HUES48 (cell line): ENCODE data around the gene SELENOI.

Experiments used
- H3K27ac ChIP-seq: one replicate; pipeline ENCODE4 v1.7.0; 2013; ENCODE audit warnings: low read depth, low read length, inconsistent platforms
- H3K27me3 ChIP-seq: 2 replicates; pipeline ENCODE4 v1.6.1; 2013; ENCODE audit warnings: mild to moderate bottlenecking, low read length; ENCODE audit not compliant: control insufficient read depth, insufficient read depth
- H3K36me3 ChIP-seq: 2 replicates; pipeline ENCODE4 v1.6.1; 2013; ENCODE audit warnings: low read length; ENCODE audit not compliant: control insufficient read depth, insufficient read depth
- H3K4me1 ChIP-seq: 2 replicates; pipeline ENCODE4 v1.6.1; 2013; ENCODE audit warnings: mild to moderate bottlenecking, low read length; ENCODE audit not compliant: control insufficient read depth, insufficient read depth
- H3K4me3 ChIP-seq: 2 replicates; pipeline ENCODE4 v1.5.1; 2013; ENCODE audit warnings: mild to moderate bottlenecking, low read depth, low read length
- H3K9ac ChIP-seq: 2 replicates; pipeline ENCODE4 v1.6.1; 2013; ENCODE audit warnings: mild to moderate bottlenecking, low read depth, low read length, moderate library complexity
- H3K9me3 ChIP-seq: 2 replicates; pipeline ENCODE4 v1.6.1; 2013; ENCODE audit warnings: low read length; ENCODE audit not compliant: control insufficient read depth, insufficient read depth

The SELENOI gene

DNA sequence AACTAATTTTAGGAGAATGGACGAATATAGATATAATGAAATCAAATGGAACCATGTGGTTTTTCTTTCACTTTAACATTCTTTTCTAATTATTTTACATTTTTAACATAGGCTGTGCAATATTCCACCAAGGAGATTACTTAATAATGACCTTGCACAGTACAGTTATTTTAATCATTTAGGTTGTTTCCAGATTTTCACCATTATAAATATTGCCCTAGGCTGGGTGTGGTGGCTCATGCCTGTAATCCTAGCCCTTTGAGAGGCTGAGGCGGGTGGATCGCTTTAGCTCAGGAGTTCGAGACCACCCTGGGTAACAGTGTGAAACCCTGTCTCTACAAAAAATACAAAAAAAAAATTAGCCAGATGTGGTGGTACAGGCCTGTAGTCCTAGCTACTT lies 41.2 kb downstream of the SELENOI start:
- Histone ChIP-seq H3K27ac (no peak overlapping the region), H3K4me3 (no peak overlapping the region), H3K9me3 (no peaks in the 10 kb centered on the region), H3K27me3 (no peaks in the 10 kb centered on the region), H3K4me1 (no peaks in the 10 kb centered on the region), H3K9ac (no peak overlapping the region), H3K36me3 (peaks cover 84% of the 10 kb centered on the region)

DNA sequence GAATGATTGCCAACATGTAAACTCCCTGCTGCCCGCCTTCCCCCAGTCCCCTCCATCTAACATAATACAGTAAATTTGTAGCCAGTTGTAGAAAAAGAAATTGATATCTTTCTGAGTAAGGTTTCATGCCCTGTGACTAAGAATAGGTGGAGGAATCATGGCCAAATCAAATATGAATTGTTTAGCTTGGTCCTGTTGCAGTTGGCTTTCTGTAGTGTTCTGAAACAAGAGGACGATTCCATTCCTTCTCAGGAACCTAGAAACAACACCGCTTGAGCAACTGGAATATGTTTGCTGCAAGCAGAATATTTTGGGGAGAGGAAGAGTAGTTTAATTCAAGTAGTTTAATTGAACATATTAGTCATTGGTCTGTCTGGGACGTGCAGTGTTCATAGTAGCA lies 48.8 kb downstream of the SELENOI start:
- Histone ChIP-seq H3K4me3 (no peak overlapping the region), H3K36me3 (peaks cover 33% of the 10 kb centered on the region), H3K9me3 (no peaks in the 10 kb centered on the region), H3K27ac (no peak overlapping the region), H3K27me3 (no peaks in the 10 kb centered on the region), H3K9ac (no peak overlapping the region), H3K4me1 (no peaks in the 10 kb centered on the region)

DNA sequence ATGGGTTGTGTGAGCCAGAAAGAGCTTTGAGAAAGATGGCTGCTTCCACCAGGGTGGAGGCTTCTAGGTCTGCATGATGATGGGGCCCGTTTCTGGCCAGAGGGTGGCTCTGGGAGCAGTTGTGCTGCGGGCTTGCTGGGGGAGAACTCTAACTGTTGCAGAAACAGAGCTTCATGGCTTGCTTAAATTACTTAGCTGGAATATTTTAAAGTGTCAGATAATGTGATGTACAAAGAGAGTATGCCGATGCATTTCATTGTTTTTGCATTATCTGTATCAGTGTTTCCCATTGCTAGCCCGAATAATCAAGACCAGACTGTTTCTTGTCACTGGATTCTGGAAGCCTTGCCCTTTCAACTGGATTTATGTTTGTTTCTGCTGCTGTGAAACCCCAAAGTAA lies 49.5 kb downstream of the SELENOI start:
- Histone ChIP-seq H3K36me3 (peaks cover 26% of the 10 kb centered on the region), H3K9ac (no peak overlapping the region), H3K27ac (no peak overlapping the region), H3K9me3 (no peaks in the 10 kb centered on the region), H3K4me1 (no peaks in the 10 kb centered on the region), H3K27me3 (no peaks in the 10 kb centered on the region), H3K4me3 (no peak overlapping the region)

DNA sequence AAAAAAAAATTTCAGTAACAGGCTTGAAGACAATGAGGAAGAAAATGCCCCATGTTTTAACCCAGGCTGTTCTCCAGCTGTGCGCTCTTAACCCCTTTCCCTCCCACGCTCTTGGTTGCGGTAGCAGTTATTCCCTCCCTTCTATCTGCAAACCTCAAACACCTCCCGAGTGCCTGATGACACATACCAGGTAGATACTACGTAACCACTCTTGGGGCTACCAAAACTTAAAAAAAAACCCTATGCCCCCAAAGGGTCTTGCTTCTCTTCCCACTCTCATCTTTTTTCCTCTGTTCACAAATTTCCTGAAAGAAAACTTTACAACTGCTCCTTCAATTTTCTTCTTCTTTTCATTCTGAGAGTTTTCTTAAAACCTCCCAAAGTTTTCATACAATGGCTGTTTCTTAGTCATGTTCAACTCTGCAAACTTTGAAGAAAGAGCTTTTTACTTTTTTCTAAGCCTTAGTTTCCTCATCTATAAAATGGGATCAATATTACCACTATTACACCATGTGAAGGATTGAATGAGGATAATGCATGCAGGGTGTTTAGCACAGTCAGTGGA lies 50.9 kb downstream of the SELENOI start:
- Histone ChIP-seq H3K4me3 (no peak overlapping the region), H3K27ac (no peak overlapping the region)

DNA sequence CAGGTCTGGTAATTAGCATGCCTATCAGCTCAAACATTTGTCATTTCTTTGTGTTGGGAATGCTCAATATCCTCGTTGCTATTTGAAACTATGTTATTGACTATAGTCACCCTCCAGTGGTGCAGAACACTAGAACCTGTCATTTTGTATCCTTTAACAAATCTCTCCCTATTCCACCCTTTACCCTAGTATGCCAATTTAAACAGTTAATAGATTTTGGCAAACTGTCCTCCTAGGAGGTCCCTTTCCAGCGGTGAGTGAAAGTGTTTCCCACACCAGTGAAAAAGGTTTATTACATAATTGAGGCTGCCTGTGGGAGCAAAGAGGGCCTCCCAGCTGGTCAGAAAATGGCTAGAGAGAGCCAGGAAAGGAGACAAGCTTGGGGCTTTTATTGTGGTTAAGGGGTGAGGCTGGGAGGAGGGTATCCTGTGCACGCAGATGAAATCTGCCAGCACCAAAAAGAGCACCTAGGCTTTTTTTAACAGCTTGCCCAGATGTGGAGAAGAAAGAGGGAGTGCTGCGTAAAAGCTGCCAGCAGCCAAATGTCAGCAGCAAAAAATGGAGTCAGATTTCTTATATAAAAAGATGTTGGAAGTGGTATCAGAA lies 53.9 kb downstream of the SELENOI start:
- no peak overlapping the region for H3K27ac ChIP-seq
- H3K9ac ChIP-seq, result no peak overlapping the region
- peaks cover 4% of the 10 kb centered on the region; the same call in 1 of the 2 replicates for H3K4me1 ChIP-seq
- no peaks in the 10 kb centered on the region for H3K27me3 ChIP-seq
- no peaks in the 10 kb centered on the region for H3K9me3 ChIP-seq
- H3K4me3 ChIP-seq, result no peak overlapping the region
- H3K36me3 ChIP-seq, result 0 out of 2 replicates have a peak, but pooled peaks cover 4% of the 10 kb centered on the region

More for the DNA sequence above, 50.9 kb downstream of the SELENOI start:
- Histone ChIP-seq H3K4me1 (0 out of 2 replicates have a peak, but pooled peaks cover 4% of the 10 kb centered on the region), H3K27me3 (no peaks in the 10 kb centered on the region), H3K9ac (no peak overlapping the region), H3K36me3 (peaks cover 12% of the 10 kb centered on the region; the same call in 1 of the 2 replicates), H3K9me3 (no peaks in the 10 kb centered on the region)

DNA sequence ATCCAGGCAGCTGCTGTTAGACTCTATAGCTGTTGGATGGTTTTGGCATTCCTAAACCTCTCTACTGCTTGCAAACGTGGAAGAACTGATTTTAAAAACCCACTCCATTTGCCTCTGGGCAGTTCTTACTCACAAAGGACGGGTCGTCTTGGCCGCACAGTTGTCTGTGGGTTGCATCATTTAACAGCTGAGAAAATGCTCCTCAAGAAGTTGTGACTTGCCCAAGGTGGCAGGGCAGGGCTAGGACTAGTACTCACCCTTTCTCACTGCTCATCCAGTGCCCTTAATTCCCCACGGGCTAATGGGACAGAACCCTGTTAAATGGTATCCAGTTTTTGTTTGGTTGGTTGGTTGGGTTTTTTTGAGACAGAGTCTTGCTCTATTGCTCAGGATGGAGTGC lies 54.8 kb downstream of the SELENOI start:
- Histone ChIP-seq H3K9me3 (no peaks in the 10 kb centered on the region), H3K9ac (no peak overlapping the region), H3K27ac (no peak overlapping the region), H3K4me3 (no peak overlapping the region), H3K4me1 (peaks cover 4% of the 10 kb centered on the region; the same call in 1 of the 2 replicates), H3K27me3 (no peaks in the 10 kb centered on the region), H3K36me3 (no peaks in the 10 kb centered on the region)

DNA sequence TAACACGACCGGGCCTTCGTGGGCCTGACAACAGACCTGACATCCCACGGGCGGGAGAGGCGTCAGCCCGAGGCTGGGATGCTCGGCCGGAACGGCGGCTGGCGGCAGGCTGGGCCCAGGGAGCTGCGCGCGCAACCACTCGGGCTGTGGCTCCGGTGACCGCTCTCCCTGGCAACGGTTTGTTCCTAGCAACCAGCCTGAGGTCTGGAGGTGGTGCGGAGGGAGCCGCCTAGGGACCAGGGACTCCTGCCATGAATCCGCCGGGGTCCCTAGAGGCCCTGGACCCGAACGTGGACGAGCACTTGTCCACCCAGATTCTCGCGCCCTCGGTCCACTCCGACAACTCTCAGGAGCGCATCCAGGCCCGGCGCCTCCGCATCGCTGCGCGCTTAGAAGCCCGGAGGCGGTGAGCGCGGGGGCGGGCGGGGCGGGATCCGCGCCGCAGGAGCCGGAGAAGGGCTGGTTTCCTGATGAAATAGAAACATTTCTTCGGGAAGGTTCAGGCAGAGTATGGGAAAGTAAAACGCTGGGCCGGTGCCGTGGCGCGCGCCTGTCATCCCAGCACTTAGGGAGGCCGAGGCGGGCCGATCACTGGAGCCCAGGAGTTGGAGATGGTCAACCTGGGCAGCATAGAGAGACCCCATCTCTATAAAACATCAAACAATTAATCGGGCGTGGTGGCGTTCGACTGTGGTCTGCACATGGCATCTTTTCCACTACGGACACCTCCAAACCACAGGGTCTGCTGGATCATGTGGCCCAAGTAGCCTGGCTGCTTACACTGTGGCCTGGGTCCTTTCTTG lies 56.0 kb downstream of the SELENOI start, which contains the start of gene DRC1:
TSS of gene DRC1 (plus strand) at position 182 of the 803 bp plus-strand sequence. CDS start at position 252, 70 bp downstream.
- Histone ChIP-seq H3K27me3 (no peaks in the 10 kb centered on the region), H3K4me1 (peaks cover 4% of the 10 kb centered on the region; the same call in 1 of the 2 replicates), H3K27ac (peak within 1 kb of the TSS; percentile 57), H3K9me3 (no peaks in the 10 kb centered on the region), H3K4me3 (peak within 1 kb of the TSS; percentile 64), H3K36me3 (no peaks in the 10 kb centered on the region), H3K9ac (no peak within 1 kb of the TSS)

DNA sequence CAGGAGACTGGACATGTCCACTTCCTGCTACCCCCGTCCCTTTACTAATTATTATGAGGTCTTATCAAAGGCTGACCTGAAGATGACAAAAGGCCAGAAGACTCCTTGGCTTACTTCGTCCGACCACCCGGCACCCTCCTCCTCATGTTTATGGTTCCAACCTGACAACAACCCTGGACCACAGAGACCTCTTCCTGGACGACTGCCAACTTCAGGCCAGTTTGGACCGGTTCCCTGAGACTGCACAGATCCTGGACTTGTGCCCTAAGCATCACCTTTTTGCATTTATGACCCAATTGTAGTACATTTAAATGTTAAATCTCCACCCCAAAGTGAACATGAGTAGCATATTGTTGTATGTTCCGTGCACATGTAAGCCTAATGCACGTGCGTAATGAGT lies 61.6 kb downstream of the SELENOI start:
- H3K9ac ChIP-seq, result no peak overlapping the region
- no peaks in the 10 kb centered on the region for H3K36me3 ChIP-seq
- H3K27me3 ChIP-seq, result no peaks in the 10 kb centered on the region
- H3K4me1 ChIP-seq, result no peaks in the 10 kb centered on the region; the same call in 1 of the 2 replicates
- H3K4me3 ChIP-seq, result no peak overlapping the region
- H3K27ac ChIP-seq, result no peak overlapping the region
- no peaks in the 10 kb centered on the region for H3K9me3 ChIP-seq

DNA sequence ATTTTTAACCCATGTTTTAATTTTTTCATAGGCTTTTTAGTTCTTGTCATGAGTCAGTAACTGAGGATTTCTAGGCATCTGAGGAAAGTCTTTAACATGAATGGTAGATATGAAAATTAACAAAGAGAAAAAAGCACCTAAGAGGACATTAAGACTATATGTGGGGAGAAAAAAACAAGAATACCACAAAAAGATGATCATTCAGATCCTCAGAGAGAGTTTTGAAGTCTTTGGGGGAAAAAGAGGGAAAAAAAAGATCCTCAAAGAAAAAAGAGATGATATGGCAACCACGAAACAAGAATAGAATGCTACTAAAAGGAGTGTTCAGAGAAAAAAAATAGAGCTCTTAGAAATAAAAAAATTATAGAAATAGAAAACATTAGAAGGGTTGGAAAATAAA lies 63.8 kb downstream of the SELENOI start:
- Histone ChIP-seq H3K9me3 (no peaks in the 10 kb centered on the region), H3K4me1 (no peaks in the 10 kb centered on the region), H3K36me3 (no peaks in the 10 kb centered on the region)

DNA sequence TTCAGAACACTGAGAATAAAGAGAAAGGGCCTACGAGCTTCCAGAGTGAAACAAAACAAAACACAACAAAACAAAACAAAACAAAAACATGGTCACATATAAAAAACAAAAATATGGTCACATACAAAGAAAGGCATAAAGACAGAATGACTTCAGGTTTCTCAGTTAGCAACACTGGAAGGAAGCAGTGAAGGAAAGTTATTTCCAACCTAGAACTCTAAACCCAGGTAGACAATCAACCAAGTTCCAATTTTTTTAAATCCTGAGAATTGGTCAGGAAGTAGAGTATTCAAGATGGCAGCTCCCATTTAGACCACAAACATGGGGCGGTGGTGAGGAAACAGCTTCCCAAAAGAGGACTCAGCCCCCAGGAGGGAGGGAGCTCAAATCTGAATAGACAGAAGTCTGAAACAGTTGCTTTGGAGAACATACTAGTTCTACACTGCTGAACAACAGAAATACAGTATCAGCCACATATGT lies 64.9 kb downstream of the SELENOI start:
- H3K36me3 ChIP-seq, result no peaks in the 10 kb centered on the region
- no peak overlapping the region for H3K27ac ChIP-seq
- H3K9ac ChIP-seq, result no peak overlapping the region
- no peaks in the 10 kb centered on the region for H3K4me1 ChIP-seq
- no peaks in the 10 kb centered on the region for H3K9me3 ChIP-seq
- no peaks in the 10 kb centered on the region for H3K27me3 ChIP-seq
- no peak overlapping the region for H3K4me3 ChIP-seq

More for the DNA sequence above, 63.8 kb downstream of the SELENOI start:
- Histone ChIP-seq H3K4me3 (no peak overlapping the region), H3K9ac (no peak overlapping the region), H3K27ac (no peak overlapping the region), H3K27me3 (no peaks in the 10 kb centered on the region)

DNA sequence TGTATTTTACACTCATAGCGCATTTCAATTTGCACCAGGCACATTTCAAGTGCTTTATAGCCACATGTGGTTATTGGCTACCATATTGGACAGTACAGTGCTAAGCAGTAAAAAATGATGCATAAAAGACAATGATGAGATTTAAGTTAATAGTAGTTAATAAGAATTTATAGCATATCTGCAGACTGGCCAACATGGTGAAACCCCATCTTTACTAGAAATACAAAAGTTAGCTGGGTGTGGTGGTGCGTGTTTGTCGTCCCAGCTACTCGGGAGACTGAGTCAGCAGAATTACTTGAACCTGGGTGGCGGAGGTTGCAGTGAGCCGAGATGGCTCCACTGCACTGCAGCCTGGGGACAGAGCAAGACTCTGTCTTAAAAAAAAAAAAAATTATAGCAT lies 65.5 kb downstream of the SELENOI start:
- Histone ChIP-seq H3K9me3 (no peaks in the 10 kb centered on the region), H3K27me3 (no peaks in the 10 kb centered on the region), H3K36me3 (no peaks in the 10 kb centered on the region), H3K4me3 (no peak overlapping the region), H3K9ac (no peak overlapping the region), H3K4me1 (no peaks in the 10 kb centered on the region), H3K27ac (no peak overlapping the region)
